HG02840 (cell line): ENCODE data around the gene TMEFF1.
A peak's percentile ranks its signal among the peaks of the same experiment; 100 is the strongest.

Experiments
- ATAC-seq: cut with Tn5 transposase; IDR thresholded peaks from one replicate; pipeline ENCODE4 v1.9.1; 2021; ENCODE audit warnings: mild to moderate bottlenecking, moderate library complexity, moderate number of reproducible peaks; ENCODE audit not compliant: unreplicated experiment, low FRiP score

Gene TMEFF1

DNA sequence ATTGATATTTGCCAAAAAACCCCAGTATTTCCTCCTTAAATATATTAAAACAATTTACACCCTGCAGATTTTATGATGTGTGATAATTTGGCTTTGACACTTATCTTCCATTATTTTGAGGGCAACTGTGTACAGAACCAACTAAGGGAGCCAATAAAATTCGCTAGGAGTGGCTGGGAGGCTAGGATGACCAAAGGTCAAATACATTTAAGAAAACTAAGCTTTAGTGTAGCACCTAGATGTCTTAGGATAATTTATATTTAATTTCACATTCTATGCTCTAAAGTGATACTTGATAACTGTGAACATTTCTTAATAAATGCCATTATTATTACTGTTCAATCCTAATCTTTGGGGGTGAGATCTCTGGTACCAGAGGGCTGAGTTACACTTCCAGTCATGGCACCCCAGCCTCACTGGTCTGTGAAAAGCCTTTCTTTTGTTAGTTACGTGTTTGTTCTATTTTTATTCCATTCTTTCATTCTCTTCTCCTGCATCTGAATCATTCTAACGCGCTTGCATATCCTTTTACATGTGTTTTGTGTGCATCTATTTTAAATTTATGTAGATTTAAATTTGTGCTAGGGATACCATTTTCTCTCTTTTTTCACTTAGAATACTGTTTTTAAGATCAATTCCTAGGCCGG is 26.9 kb upstream of the TMEFF1 start:
- no peak for ATAC-seq

DNA sequence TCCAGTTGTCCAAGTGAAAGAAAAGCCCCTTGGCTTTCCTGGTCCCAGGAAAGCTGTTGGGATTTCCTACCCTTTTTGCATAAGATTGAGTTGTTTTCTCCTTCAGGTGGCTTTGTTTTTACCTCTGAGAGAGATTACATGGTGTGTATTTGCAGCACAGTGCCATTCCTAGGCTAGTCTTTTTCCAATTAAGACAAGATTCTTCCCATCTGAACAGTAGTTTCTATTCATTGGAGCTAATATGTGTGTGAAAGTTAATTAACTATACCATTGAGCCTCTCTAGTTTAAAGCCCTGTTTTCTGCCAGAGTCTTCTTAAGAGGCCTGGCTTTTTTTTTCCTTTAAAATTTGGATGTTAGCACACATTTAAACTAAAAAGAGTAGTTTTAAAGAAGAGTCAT is 25.9 kb upstream of the TMEFF1 start:
- no peak for ATAC-seq

DNA sequence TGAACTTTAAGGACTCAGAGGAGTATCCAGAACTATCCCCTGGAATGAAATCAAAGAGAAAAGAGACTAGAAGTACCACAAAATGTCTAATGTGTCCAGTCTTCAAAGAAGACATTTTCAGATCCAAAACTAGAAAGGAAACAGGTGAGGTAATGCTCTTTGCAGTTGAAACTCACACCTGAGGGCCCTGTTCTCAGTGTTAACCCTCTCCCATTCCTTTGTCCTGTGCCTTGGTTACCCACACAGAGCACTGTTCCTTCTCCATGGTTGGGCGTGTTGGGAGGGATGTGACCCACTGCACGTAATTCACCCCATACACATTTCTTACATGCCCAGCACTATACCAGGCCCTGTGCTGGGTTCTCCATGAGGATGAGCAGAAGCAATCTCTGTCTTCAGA is 24.7 kb upstream of the TMEFF1 start:
- no peak for ATAC-seq

DNA sequence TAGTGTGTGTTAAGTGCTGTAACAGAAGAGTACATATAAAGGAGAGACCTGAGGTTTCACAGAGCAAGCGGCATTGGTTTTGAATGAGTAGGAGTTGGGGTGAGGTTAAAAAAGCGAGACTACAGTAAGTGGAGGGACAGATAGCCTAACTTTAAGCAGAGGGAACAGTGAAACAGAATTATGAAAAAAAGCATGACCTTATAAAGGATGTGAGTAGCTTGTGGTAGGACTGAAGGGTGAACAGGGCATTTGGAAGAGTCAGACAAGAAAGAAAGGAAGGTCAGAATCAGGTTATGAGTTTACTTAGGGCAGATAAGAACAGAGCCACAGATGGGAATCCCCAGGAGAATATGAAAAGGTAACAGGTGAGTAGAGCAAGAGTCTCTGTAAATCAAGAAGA is 23.5 kb upstream of the TMEFF1 start:
- ATAC-seq, result peak; percentile 56

DNA sequence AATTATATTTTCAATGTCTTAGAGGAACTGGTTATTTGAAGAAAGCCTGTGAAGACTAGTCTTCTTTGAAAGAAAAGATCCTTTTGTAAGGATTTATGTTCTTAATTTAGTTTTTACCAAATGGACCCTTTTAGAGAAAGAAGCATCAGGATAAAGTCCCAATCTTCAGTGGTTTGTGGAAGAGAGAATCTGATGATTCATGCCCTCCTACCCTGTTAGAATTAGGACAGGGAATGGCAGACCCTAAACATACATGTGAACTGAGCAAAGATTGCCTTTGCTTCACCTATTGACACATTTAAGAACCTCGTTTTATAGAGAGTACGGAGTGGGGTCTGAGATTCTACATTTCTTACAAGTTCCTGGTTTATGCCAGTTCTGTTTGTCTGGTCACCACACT is 20.1 kb upstream of the TMEFF1 start:
- no peak for ATAC-seq

DNA sequence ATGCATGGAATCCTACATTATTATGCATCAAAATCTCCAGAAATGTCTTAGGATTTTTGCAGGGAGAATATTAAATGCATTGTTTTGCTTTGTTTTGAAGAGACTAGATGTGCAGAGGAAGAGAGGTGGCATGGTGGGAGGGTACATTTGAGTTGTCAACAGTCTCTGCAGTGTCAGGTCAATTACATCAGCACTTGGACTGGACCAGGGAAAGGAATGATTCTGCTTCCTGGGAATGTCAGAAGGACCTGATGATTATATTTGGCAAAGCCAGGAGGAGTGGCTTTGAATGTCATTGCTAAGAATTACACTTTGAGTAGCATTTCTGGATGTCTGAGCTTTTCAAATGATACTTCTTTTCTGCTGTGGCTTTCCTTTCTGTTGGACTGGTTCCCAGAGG is 17.5 kb upstream of the TMEFF1 start:
- no peak for ATAC-seq

DNA sequence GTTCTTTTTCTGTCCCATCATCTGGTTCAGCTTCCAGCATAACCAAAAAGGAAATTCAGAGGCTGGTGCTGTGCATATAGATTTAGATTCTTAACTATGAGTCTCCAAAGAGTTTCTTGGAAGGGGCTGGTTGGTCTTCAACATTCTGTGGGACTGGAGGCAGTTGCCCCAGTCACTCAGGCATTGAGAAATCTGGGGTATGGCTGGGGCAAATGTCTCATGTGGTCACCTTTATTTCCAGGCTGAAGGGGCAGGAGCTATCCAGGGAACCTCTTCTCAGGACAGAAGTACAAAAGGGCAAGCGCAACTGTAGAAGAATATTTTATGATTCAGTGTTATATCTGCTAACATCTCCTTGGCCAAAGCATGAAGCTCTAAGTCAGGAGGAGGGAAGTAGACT is 15.4 kb upstream of the TMEFF1 start:
- ATAC-seq, result no peak

DNA sequence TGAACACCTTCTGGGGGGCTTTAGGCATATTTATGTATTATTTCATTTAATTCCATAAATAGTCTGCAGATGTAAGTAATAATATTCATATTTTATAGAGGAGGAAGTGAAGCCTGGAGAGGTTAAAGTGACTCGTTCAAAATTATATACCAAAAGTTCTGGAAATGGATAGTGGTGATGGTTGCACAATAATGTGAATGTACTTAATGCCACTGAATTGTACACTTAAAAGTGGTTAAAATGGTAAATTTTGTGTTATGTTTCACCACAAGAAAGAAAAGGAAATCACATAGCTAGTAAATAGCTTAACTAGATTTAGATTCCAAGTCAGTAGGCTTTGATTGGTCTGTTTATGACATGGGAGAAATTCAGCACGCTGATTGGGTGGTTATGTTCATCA is 13.0 kb upstream of the TMEFF1 start:
- ATAC-seq, result no peak

DNA sequence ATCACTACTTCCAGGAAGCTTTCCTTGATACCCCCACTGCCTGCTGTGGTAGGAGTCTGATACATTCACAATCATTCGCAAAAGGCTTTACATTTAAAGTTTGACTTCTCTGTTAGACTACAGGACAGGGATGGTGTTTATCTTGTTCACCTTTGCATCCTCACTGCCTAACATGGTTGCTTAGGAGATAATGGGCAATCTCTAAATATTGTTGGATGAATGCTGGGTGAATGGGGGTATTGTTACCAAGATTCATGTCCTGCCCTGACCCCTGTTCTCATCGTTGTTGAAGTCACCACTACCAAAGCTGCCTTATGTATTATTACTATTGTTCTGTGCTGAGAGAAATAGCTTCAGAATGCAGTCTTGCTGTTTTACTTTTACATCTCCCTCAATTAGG is 7.7 kb upstream of the TMEFF1 start:
- ATAC-seq, result no peak

DNA sequence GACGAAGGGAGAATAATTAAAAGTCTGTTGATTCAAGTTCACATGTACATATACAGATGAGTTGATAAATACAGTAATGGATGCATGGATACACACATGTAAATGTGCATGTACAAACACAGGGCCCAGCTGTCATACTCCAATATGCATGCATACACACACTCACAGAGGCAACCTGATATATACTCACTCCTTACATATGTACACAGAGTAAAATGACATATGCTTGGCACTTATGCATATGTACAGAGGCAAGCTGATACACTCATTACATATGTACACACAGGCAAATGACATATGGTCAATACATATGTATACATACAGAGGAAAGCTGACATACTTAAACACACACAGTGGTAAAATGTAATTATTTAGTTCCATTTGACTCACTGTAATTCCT is 7.2 kb upstream of the TMEFF1 start:
- ATAC-seq, result no peak

DNA sequence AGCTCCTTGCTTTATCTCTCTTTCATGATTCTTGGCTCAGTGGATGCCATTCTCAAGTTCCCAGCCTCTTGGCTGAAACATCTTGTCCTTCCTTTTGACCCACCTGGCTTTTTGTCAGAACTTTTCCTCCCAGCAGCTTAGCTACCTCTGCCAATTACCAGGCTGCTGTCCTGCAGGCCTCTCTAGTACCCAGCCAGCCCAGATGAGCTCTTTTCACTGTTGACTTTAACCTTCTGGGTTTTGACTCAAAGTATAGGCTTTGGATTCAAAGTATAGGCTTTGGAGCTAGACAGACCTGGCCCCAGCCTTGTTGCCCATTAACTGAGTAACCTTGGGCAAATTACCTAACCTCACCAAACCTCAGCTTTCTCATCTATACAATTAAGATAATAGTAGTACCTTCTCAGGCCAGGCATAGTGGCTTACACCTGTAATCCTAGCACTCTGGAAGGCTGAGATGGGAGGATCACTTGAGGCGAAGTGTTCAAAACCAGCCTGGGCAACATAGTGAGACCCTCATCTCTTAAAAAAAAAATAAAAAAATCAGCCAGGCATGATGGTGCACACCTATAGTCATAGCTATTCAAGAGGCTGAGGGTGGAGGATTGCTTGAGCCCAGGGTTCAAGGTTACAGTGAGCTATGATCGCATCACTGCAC is 6.6 kb upstream of the TMEFF1 start:
- ATAC-seq, result no peak

DNA sequence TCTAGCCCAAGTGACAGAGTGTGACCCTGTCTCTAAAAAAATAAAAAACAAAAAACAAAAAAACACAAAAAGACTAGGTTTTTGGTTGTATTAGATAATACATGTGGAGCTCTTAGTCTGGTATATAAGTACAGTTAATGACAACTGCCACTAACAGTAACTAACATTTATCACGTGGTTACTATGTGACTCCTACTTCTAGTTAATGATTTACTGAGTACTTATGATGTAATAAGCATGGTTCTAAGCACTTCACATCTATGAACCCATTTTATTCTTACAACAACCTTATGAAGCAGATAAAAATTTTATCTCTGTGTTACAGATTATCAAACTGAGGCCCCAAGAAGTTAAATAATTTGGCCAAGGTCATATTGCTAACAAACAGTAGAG is 6.1 kb upstream of the TMEFF1 start:
- no peak for ATAC-seq

DNA sequence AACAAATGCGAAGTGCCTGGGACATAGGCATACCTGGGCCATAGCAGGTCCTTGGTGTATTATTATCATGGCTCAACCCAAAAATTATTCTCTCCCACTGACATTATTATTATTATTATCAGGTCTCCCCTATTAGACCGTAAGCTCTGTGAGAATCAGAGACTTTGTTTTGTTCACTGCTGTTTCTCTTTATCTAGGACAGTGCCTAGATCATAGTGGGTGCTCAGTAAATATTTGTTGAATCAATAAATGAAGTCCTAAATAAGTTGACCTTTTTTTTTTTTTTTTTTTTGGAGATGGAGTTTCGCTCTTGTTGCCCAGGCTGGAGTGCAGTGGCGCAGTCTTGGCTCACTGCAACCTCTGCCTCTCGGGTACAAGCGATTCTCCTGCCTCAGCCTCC is 4.9 kb upstream of the TMEFF1 start:
- ATAC-seq, result no peak

DNA sequence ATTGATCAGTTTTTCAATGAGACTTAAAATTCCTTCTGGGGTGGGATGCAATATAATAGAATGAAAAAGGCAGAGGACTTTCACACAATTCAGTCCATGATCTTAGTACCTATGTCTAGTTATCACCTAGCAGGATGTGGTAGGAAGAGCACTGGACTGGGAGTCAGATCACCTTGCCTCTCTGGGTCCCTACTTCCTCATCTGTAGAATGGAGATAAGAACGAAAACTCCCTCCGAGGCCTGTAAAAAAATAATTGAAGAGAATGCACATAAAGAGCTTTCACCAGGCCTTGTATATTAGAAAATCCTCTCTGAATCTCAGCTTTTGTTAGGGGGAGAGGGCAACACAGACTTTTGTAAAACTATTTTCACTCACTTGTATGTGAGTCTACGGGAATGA is 681 bp upstream of the TMEFF1 start:
- no peak for ATAC-seq

DNA sequence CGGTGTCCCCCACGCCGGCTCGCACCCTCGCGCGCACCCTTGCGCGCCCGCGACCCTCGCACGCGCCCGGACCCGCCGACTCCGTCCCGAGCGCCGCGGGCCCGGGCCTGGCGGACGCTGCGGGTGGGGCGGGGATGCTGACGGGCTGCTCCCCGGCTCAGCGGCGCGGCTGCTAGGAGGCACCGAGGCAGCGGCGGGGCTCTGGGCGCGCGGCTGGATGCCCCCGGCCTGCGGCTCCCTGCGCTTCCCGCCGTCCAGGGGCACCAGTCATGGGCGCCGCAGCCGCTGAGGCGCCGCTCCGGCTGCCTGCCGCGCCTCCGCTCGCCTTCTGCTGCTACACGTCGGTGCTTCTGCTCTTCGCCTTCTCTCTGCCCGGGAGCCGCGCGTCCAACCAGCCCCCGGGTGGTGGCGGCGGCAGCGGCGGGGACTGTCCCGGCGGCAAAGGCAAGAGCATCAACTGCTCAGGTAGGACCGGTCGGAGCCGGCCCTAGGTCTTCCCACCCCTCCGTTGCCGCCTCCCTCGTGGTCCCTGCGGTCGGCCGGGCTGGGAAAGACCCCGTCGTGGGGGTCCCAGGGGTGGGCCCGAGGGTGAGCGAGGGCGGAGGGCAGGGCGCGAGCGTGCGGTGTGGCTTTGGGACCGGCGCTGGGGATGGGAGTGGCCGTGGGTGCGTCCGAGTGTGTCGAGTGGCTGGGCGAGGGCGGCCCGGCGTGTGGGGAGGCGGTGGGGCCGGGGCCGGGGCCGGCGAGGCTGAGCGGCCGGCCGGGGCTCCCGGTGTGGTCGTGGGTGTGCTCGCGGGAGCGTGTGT is 530 bp downstream of the TMEFF1 start:
- ATAC-seq, result peak; percentile 61

DNA sequence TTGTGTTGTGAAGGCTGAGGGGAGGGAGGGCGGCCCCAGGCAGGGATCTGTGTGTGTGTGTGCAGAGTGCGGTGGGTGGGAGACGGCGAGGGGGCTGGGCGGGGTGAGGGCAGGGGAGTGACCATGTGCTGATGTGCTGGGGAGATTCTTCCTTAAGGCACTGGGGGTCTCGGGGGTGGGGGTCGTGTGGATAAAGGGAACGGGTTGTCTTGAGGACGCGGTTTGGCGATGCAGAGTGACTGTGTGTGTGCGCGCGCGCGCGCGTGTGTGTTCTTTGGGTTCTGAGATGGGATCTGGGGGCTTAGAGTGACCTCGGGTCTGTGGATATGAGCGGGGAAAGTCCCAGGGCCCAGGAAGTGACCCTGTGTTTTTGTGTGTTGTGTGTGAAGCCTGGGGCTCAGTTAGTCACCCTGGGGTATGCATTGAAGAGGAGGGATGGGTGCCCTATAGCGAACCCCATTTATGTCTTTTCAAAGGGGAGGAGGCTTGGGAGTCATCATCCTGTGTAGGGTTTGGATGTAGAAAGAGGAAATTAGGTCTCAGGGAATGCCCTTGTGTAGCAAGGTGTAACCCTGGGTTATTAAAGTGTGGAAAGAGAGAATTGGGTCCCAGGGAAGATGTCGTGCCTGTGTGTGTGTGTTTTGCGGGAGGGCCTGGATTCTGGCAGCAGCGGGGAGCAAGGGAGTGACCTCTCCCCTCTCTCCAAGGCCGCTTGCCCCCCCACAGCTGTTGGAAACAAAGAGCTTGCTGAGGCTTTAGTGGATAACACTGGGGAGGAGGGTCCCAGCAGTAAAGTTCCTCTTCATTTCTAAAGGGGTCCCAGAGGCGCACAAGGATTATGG is 1.4 kb downstream of the TMEFF1 start:
- no peak for ATAC-seq

DNA sequence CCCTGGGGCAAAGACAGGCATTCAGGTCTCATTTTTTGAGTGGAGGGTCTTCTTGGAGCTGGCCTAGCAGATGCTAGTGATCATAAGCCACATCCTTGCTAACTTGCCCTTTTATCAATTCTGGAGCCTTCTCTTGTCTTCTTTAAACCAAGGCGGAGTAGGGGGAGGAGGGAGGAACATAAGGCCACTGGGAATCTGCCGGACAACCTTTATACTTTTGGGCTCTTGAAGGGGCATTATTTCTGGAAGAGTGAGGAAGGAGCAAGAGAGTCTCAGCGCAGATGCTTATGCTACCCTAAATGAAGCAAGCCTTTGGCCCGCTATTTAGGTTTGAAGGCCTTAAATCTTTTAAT is 2.0 kb downstream of the TMEFF1 start:
- ATAC-seq, result no peak

DNA sequence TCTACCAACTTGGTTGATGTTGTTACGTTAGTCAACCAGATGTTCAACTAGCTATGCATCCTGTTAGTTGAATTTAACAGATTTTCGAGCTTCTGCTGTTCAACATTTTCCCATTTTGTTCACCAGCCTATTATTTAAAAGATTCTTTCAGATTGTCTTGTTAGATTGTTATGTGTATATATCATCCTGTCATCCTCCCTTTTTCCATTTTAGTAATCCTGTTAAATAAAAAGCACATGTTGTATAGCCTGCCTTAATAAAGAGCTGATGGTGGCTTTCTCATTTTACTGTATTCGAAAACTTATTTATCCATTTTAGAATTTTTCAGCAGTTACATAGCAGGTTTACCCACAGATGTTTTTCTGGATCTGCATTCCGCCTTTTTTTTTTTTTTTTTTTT is 4.3 kb downstream of the TMEFF1 start:
- ATAC-seq, result no peak

DNA sequence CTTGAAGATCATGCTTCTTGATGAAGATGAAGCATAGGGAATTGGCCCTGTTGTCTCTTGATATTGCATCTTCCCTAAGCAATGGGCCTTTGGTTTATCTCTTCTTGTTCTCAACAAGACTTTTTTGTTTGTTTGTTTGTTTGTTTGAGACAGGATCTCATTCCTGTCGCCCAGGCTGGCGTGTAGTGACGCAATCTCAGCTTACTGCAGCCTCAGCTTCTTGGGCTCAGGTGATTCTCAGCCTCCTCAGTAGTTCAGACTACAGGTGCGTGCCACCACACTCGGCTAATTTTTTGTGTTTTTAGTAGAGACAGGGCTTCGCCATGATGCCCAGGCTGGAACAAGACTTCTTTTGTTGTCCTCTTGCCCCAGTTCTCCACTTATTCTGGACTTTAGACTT is 5.2 kb downstream of the TMEFF1 start:
- ATAC-seq, result no peak

DNA sequence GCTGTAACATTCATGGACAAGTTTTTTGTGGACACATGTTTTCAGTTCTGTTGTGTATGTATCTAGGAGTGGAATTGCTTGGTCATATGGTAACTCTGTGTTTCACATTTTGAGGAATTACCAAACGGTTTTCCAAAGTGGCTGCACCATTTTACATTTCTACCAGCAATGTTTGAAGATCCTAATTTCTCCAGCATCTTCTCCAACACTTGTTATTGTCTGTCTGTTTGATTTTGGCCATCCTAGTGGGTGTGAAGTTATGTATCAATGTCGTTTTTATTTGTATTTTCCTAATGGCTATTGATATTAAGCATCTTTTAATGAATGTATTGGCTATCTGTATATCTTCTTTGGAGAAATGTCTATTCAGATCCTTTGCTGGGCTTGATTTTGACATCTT is 6.9 kb downstream of the TMEFF1 start:
- no peak for ATAC-seq

DNA sequence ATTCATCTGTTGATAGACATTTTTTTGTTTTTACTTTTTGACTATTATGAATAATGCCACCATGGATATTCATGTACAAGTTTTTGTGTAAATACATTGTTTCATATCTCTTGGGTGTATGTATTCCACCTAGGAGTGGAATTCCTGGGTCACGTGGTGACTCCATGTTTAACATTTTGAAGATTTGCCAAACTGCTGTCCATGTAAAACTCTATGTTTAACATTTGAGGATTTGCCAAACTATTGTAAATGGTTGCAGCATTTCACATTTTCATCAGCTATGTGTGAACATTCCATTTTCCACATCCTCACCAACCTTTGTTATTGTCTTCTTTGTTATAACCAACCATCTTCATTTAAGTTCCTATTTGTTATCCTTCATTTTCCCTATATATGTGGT is 12.2 kb downstream of the TMEFF1 start:
- no peak for ATAC-seq
